Body of pancreas (tissue), 4 donors: ENCODE results near the gene ZNF724. TPM values are rescaled to one million over a fixed set of nuclear protein-coding genes. Genes with fewer than 3 reads are reported as not detected.
"Not testable (repeated sequence)": the region's sequence is repeated elsewhere in the genome, so short reads cannot be mapped to it uniquely, and the experiment has no call there.

Experiments used
- ATAC-seq: fragments of 150-250 bp; one replicate; pipeline ENCODE4 v1.9.1; 2016
- DNase-seq, 4 donors: peaks; one replicate each; pipeline ENCODE4 v3.0.0-alpha.2; 2019
- H3K27ac ChIP-seq, 4 donors: fragments of 200-600 bp; sonication (generic); 1 replicate in 3 of 4; 2 replicates in 1 of 4; pipeline versions ENCODE4 v1.5.1 to v1.6.1; 2016 to 2019; ENCODE audit warnings: mild to moderate bottlenecking in 1 of 4, mixed read lengths in 1 of 4, moderate library complexity in 1 of 4
- H3K27me3 ChIP-seq, 2 donors: fragments of 200-600 bp; sonication (generic); one replicate each; pipeline ENCODE4 v1.6.0; 2016; ENCODE audit warnings: mild to moderate bottlenecking in 1 of 2
- H3K36me3 ChIP-seq, 2 donors: fragments of 200-600 bp; sonication (generic); replicated peaks in 1 of 2; 2 replicates each; pipeline ENCODE4 v1.5.1; 2016; ENCODE audit warnings: low read depth in 2 of 2; ENCODE audit not compliant: insufficient read depth in 1 of 2
- H3K4me1 ChIP-seq: fragments of 200-600 bp; sonication (generic); one replicate; pipeline ENCODE4 v1.6.0; 2016
- H3K4me3 ChIP-seq, 2 donors: fragments of 200-600 bp; sonication (generic); 1 replicate in 1 of 2; 2 replicates in 1 of 2; pipeline ENCODE4 v1.5.1; 2016 to 2019
- H3K9me3 ChIP-seq, 3 donors: fragments of 200-600 bp; sonication (generic); 1 replicate in 2 of 3; 2 replicates in 1 of 3; pipeline ENCODE4 v1.5.1; 2016
- CTCF ChIP-seq, 7 experiments: fragments of 450-650 bp in 4 of 7; fragments of 200-600 bp in 3 of 7; sonication (generic) in 3 of 7; IDR thresholded peaks; one replicate each; pipeline ENCODE4 v1.5.1; 2016 to 2019; ENCODE audit warnings: antibody characterized with exemption in 7 of 7
- POLR2A ChIP-seq, 3 donors: fragments of 450-650 bp; IDR thresholded peaks; one replicate each; pipeline ENCODE4 v1.6.1; 2016; ENCODE audit warnings: antibody characterized with exemption in 3 of 3, mild to moderate bottlenecking in 2 of 3
- WGBS, 2 donors: methylation state at CpG; one replicate each; pipeline ENCODE4 v1.1.5; 2017; 5-methylcytosine and 5-hydroxymethylcytosine counted together
- intact Hi-C: fragments of 100-400 bp; cut with DNase I; formaldehyde crosslinking; loops from one replicate; pipeline ENCODE4 v1.15.1; 2023
- total RNA-seq, 2 donors: library from RNA; depleted of rRNA; stranded (reverse); fragments of >200 nt; gene quantifications; one replicate each; pipeline ENCODE4 v1.1.0, GENCODE V29; 2016

Gene ZNF724
- total RNA-seq, 2 donors from 2014 or later: 0.33 to 1.3 TPM

GRCh38 chr19:23285948-23286347, 35.8 kb upstream of the ZNF724 start:
- TF ChIP-seq CTCF (IDR thresholded peaks at IDR 0.05): no peak
- no peak for TF ChIP-seq POLR2A (IDR thresholded peaks at IDR 0.05)
- intact Hi-C loops: no loop called here
- no peaks in the 10 kb centered on the region for H3K27me3 ChIP-seq
- 87 to 93% methylated on average over 1 of the region's 1 CpG for WGBS, 2 donors
- H3K4me3 ChIP-seq: no peak overlapping the region
- H3K36me3 ChIP-seq: no peaks in the 10 kb centered on the region
- no peak overlapping the region for H3K27ac ChIP-seq
- DNase-seq: no peak
- ATAC-seq: no peak
- H3K9me3 ChIP-seq: no peaks in the 10 kb centered on the region
- H3K4me1 ChIP-seq: no peaks in the 10 kb centered on the region

- H3K4me3 ChIP-seq, H3K36me3 ChIP-seq, intact Hi-C loops, H3K9me3 ChIP-seq, H3K4me1 ChIP-seq, H3K27ac ChIP-seq, H3K27me3 ChIP-seq, DNase-seq, ATAC-seq: not testable (repeated sequence)
- WGBS, 2 donors: 82 to 88% methylated on average over 2 of the region's 2 CpGs
Observed at GRCh38 chr19:23285326-23285725, 35.1 kb upstream of the ZNF724 start.

- ATAC-seq: peak; percentile 53
- WGBS, 2 donors: 13 to 16% methylated on average over 6 of the region's 6 CpGs
Observed at GRCh38 chr19:23283925-23284324, 33.7 kb upstream of the ZNF724 start.

GRCh38 chr19:23281663-23282276, 31.6 kb upstream of the ZNF724 start:
- WGBS, 2 donors: 47 to 51% methylated on average over 4 of the region's 4 CpGs
- no peaks in the 10 kb centered on the region for H3K9me3 ChIP-seq

More at GRCh38 chr19:23283925-23284324, 33.7 kb upstream of the ZNF724 start:
- Histone ChIP-seq H3K9me3 (no peaks in the 10 kb centered on the region), H3K27me3 (no peaks in the 10 kb centered on the region), H3K36me3 (no peaks in the 10 kb centered on the region), H3K4me1 (no peaks in the 10 kb centered on the region), H3K4me3 (no peak overlapping the region), H3K27ac (no peak overlapping the region)
- peak; percentile 49 to 76 (median 60) for DNase-seq
- TF ChIP-seq POLR2A (IDR thresholded peaks at IDR 0.05) (no peak), CTCF (IDR thresholded peaks at IDR 0.05) (peak; percentile 33 to 69 (median 53))
- intact Hi-C loops: no loop called here

GRCh38 chr19:23278118-23278517, 27.9 kb upstream of the ZNF724 start:
- intact Hi-C loops, ATAC-seq, H3K27ac ChIP-seq, H3K36me3 ChIP-seq, DNase-seq, H3K27me3 ChIP-seq, H3K4me1 ChIP-seq, H3K9me3 ChIP-seq, H3K4me3 ChIP-seq: not testable (repeated sequence)
- WGBS, 2 donors: 42 to 44% methylated on average over 2 to 3 of the region's 3 CpGs

More at GRCh38 chr19:23281663-23282276, 31.6 kb upstream of the ZNF724 start:
- Histone ChIP-seq H3K4me3 (no peak overlapping the region), H3K4me1 (no peaks in the 10 kb centered on the region), H3K27me3 (no peaks in the 10 kb centered on the region), H3K27ac (no peak overlapping the region), H3K36me3 (no peaks in the 10 kb centered on the region)
- DNase-seq: peak in 1 of 4 donors; percentile 14
- intact Hi-C loops: no loop called here
- ATAC-seq: no peak
- no peak for TF ChIP-seq POLR2A (IDR thresholded peaks at IDR 0.05)
- no peak for TF ChIP-seq CTCF (IDR thresholded peaks at IDR 0.05)
